ENCODE data around the gene DNAAF5.

Gene DNAAF5

DNA sequence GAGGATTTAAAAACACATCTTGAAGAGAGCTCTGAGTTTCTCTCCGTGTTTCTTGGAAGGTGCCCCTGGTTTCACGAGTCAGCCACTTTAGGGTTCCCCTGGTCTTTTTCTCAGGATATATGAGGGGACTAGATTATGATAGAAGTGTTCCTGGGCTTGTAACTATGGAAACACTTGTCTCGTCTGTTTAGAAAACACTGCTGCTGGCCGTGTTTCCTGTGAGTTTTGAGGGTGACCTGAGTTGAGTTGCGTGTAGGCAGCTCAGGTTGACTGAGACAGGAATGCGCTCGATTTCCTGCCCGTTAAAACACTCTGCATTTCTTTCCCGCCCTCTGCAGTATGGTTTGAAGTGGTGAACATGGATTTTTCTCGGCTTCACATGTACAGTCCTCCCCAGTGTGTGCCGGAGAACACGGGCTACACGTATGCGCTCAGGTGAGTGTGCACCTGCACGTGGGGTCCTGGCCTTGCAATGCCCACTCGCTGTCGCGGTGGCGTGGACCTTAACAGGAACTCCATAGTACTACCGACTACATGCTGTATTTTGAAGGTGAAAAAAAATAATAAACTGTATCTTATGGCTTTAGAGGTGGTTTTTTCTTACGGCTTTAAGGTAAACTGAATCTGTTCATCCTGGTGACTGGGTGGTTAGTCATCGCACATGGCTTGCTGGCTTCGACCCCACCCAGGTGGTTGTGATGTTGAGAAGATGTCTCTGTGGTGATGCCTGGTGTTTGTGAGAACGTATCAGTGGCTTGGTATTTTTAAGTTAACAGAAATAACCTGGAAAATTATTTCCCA, 105.9 kb downstream of the DNAAF5 start, which contains the start of gene SUN1:
Gene SUN1, plus strand, starts transcription at position 310 of the 801 bp plus-strand sequence. Its CDS starts 49 bp downstream, at position 359.
- peak; percentile 52 to 59 for DNase-seq
- Histone ChIP-seq H3K14ac (ENCODE audit: low read length) (peak within 1 kb of the TSS; percentile 77), H3K9me3 (ENCODE audit: insufficient read depth, low read depth, low read length) (peaks cover 2% of the 10 kb centered on the region), H3K23ac (ENCODE audit: low read length) (no peak within 1 kb of the TSS), H3K4me2 (ENCODE audit: low read length) (peak within 1 kb of the TSS; percentile 47), H4K91ac (ENCODE audit: low read depth, low read length) (peak within 1 kb of the TSS; percentile 45), H2BK5ac (ENCODE audit: low read depth, low read length, poor library complexity) (peak within 1 kb of the TSS; percentile 64), H4K8ac (ENCODE audit: low read depth, low read length) (no peak within 1 kb of the TSS), H2BK12ac (ENCODE audit: low read length) (peak within 1 kb of the TSS; percentile 83), H3K18ac (ENCODE audit: low read length) (peak within 1 kb of the TSS; percentile 65), H2AFZ (ENCODE audit: insufficient read depth, low read length, poor library complexity) (no peak within 1 kb of the TSS), H3K4me1 (ENCODE audit: control insufficient read depth in 1 of 2, insufficient read depth in 2 of 2, low read length in 2 of 2) (peaks cover 21 to 24% of the 10 kb centered on the region in 2 experiments), H3K4me3 (ENCODE audit: low read depth, low read length) (no peak within 1 kb of the TSS), H4K12ac (ENCODE audit: low read depth, low read length) (no peak within 1 kb of the TSS), H3K79me1 (ENCODE audit: low read length) (peaks cover 2% of the 10 kb centered on the region), H3K27me3 (ENCODE audit: insufficient read depth, low read length) (no peaks in the 10 kb centered on the region), H3K36me3 (ENCODE audit: control insufficient read depth in 1 of 2, insufficient read depth in 2 of 2, low read length in 2 of 2) (peaks cover 11 to 14% of the 10 kb centered on the region in 2 experiments), H2BK120ac (ENCODE audit: insufficient read depth, low read length, poor library complexity) (no peak within 1 kb of the TSS), H2AK5ac (ENCODE audit: low read length) (peak within 1 kb of the TSS; percentile 42), H3K9ac (ENCODE audit: low read length) (no peak within 1 kb of the TSS), H3K79me2 (ENCODE audit: control insufficient read depth, insufficient read depth, low read length, poor library complexity) (peaks cover 6% of the 10 kb centered on the region), H3K4ac (ENCODE audit: low read depth, low read length) (peak within 1 kb of the TSS; percentile 47), H3K27ac (ENCODE audit: low read depth, low read length) (peak within 1 kb of the TSS; percentile 91)
- WGBS (ENCODE audit: extremely low coverage, insufficient coverage, insufficient read length) = no CpG with 5 or more reads among the region's 24 CpGs

DNA sequence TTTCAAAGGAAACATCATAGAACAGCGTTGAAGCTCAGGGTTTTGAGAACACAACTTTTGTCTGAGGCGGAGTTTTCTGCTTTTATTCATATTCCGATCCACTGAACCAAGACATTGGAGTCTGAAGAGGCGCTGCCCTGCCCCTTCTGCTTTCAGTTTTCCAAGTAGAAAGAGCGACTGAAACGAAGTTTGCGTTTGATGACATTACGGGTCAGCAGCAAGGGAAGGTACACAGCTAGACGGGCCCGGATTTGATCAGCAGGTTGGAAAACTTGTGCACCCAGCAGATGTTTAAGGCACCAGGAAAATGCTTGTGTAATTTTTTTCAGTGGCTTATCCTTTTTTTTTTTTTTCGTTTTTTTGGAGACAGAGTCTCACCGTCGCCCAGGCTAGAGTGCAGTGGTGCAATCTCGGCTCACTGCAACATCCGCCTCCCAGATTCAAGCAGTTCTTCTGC, 106.5 kb downstream of the DNAAF5 start:
- Histone ChIP-seq H3K27ac (ENCODE audit: low read depth, low read length) (peak overlapping the region; percentile 91), H4K8ac (ENCODE audit: low read depth, low read length) (no peak overlapping the region), H2BK120ac (ENCODE audit: insufficient read depth, low read length, poor library complexity) (no peak overlapping the region), H3K79me2 (ENCODE audit: control insufficient read depth, insufficient read depth, low read length, poor library complexity) (peaks cover 6% of the 10 kb centered on the region), H3K9me3 (ENCODE audit: insufficient read depth, low read depth, low read length) (peaks cover 2% of the 10 kb centered on the region), H2AFZ (ENCODE audit: insufficient read depth, low read length, poor library complexity) (no peak overlapping the region), H2BK12ac (ENCODE audit: low read length) (peak overlapping the region; percentile 83), H2BK5ac (ENCODE audit: low read depth, low read length, poor library complexity) (no peak overlapping the region), H3K9ac (ENCODE audit: low read length) (no peak overlapping the region), H3K4ac (ENCODE audit: low read depth, low read length) (peak overlapping the region; percentile 47), H3K79me1 (ENCODE audit: low read length) (peaks cover 2% of the 10 kb centered on the region), H3K23ac (ENCODE audit: low read length) (no peak overlapping the region), H3K4me1 (ENCODE audit: control insufficient read depth in 1 of 2, insufficient read depth in 2 of 2, low read length in 2 of 2) (peaks cover 21 to 24% of the 10 kb centered on the region in 2 experiments), H3K27me3 (ENCODE audit: insufficient read depth, low read length) (no peaks in the 10 kb centered on the region), H3K14ac (ENCODE audit: low read length) (peak overlapping the region; percentile 40), H3K36me3 (ENCODE audit: control insufficient read depth in 1 of 2, insufficient read depth in 2 of 2, low read length in 2 of 2) (peaks cover 11 to 14% of the 10 kb centered on the region in 2 experiments), H4K12ac (ENCODE audit: low read depth, low read length) (no peak overlapping the region), H4K91ac (ENCODE audit: low read depth, low read length) (peak overlapping the region; percentile 45), H3K18ac (ENCODE audit: low read length) (peak overlapping the region; percentile 42), H2AK5ac (ENCODE audit: low read length) (no peak overlapping the region), H3K4me2 (ENCODE audit: low read length) (peak overlapping the region; percentile 47), H3K4me3 (ENCODE audit: low read depth, low read length) (no peak overlapping the region)
- no CpG with 5 or more reads among the region's 15 CpGs for WGBS (ENCODE audit: extremely low coverage, insufficient coverage, insufficient read length)
- no peak for DNase-seq

DNA sequence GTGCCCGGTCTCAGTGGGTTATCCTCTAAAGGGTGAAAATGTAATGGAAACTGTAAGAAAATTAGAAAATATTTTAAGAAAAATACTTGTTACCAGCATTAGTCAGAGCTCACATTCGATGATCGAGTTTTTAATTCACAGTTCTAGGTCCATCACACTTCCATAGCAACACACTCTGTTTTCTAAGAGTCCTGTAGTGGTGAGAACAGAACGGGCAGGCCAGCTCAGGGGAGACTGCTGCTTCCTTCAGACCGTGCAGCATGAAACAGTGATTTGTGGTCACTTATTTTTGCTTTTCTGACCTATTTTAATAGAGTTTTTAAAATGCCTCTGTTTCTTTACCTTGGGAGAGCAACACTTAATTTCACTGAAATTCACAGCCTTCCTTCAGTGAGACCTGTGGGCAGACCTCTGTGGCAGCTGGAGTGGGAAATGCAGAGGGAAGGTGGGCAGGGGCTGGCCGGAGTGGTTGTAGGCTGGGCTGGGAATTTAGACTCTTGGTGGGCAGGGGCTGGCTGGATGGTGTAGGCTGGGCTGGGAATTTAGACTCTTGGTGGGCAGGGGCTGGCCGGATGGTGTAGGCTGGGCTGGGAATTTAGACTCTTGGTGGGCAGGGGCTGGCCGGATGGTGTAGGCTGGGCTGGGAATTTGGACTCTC, 107.2 kb downstream of the DNAAF5 start:
- H3K9ac ChIP-seq (ENCODE audit: low read length) = no peak overlapping the region
- no peak for DNase-seq
- H4K8ac ChIP-seq (ENCODE audit: low read depth, low read length) = no peak overlapping the region
- peak overlapping the region; percentile 14 for H3K18ac ChIP-seq (ENCODE audit: low read length)
- peaks cover 6% of the 10 kb centered on the region for H3K79me2 ChIP-seq (ENCODE audit: control insufficient read depth, insufficient read depth, low read length, poor library complexity)
- no peak overlapping the region for H3K23ac ChIP-seq (ENCODE audit: low read length)
- no peaks in the 10 kb centered on the region for H3K27me3 ChIP-seq (ENCODE audit: insufficient read depth, low read length)
- no peak overlapping the region for H2AK5ac ChIP-seq (ENCODE audit: low read length)
- no peak overlapping the region for H4K12ac ChIP-seq (ENCODE audit: low read depth, low read length)
- no peak overlapping the region for H2BK5ac ChIP-seq (ENCODE audit: low read depth, low read length, poor library complexity)
- no peak overlapping the region for H2AFZ ChIP-seq (ENCODE audit: insufficient read depth, low read length, poor library complexity)
- H3K4me2 ChIP-seq (ENCODE audit: low read length) = no peak overlapping the region
- no peak overlapping the region for H2BK12ac ChIP-seq (ENCODE audit: low read length)
- no peak overlapping the region for H2BK120ac ChIP-seq (ENCODE audit: insufficient read depth, low read length, poor library complexity)
- no peak overlapping the region for H3K14ac ChIP-seq (ENCODE audit: low read length)
- H3K27ac ChIP-seq (ENCODE audit: low read depth, low read length) = no peak overlapping the region
- H3K9me3 ChIP-seq (ENCODE audit: insufficient read depth, low read depth, low read length) = peaks cover 2% of the 10 kb centered on the region
- WGBS (ENCODE audit: extremely low coverage, insufficient coverage, insufficient read length) = no CpG with 5 or more reads among the region's 8 CpGs
- no peak overlapping the region for H4K91ac ChIP-seq (ENCODE audit: low read depth, low read length)
- peaks cover 2% of the 10 kb centered on the region for H3K79me1 ChIP-seq (ENCODE audit: low read length)
- peaks cover 12 to 15% of the 10 kb centered on the region in 2 experiments for H3K36me3 ChIP-seq (ENCODE audit: control insufficient read depth in 1 of 2, insufficient read depth in 2 of 2, low read length in 2 of 2)
- H3K4ac ChIP-seq (ENCODE audit: low read depth, low read length) = peak overlapping the region; percentile 42
- H3K4me3 ChIP-seq (ENCODE audit: low read depth, low read length) = no peak overlapping the region
- peaks cover 21 to 24% of the 10 kb centered on the region in 2 experiments for H3K4me1 ChIP-seq (ENCODE audit: control insufficient read depth in 1 of 2, insufficient read depth in 2 of 2, low read length in 2 of 2)

DNA sequence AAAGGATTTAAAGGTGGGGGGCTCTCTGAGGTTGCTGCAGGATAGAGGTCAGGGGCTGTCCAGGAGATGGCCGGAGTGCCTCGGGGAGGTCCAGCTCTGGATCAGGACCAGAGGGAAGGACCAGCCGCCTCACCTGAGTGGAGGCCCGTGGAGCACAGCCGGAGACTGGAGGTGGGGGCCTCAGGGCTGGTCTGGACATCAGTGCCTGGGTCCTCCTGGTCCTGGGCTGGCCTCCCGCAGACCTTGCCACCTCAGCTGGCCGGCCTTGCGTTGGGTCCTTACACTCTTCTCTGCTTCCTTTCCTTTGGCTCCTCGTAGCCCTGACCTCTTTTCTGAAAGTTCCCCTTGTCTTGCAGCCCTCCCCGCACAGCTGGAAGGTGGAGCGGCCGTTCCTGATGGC, 107.8 kb downstream of the DNAAF5 start:
- Histone ChIP-seq H4K8ac (ENCODE audit: low read depth, low read length) (no peak overlapping the region), H3K79me1 (ENCODE audit: low read length) (peaks cover 2% of the 10 kb centered on the region), H3K4ac (ENCODE audit: low read depth, low read length) (no peak overlapping the region), H2AK5ac (ENCODE audit: low read length) (no peak overlapping the region), H4K91ac (ENCODE audit: low read depth, low read length) (no peak overlapping the region), H4K12ac (ENCODE audit: low read depth, low read length) (no peak overlapping the region), H2BK120ac (ENCODE audit: insufficient read depth, low read length, poor library complexity) (no peak overlapping the region), H3K23ac (ENCODE audit: low read length) (no peak overlapping the region), H3K4me3 (ENCODE audit: low read depth, low read length) (no peak overlapping the region), H3K4me1 (ENCODE audit: control insufficient read depth in 1 of 2, insufficient read depth in 2 of 2, low read length in 2 of 2) (peaks cover 21 to 24% of the 10 kb centered on the region in 2 experiments), H2AFZ (ENCODE audit: insufficient read depth, low read length, poor library complexity) (no peak overlapping the region), H3K9me3 (ENCODE audit: insufficient read depth, low read depth, low read length) (peaks cover 2% of the 10 kb centered on the region), H3K79me2 (ENCODE audit: control insufficient read depth, insufficient read depth, low read length, poor library complexity) (peaks cover 6% of the 10 kb centered on the region), H3K36me3 (ENCODE audit: control insufficient read depth in 1 of 2, insufficient read depth in 2 of 2, low read length in 2 of 2) (peaks cover 17 to 20% of the 10 kb centered on the region in 2 experiments), H2BK5ac (ENCODE audit: low read depth, low read length, poor library complexity) (no peak overlapping the region), H3K27ac (ENCODE audit: low read depth, low read length) (no peak overlapping the region), H2BK12ac (ENCODE audit: low read length) (no peak overlapping the region), H3K9ac (ENCODE audit: low read length) (no peak overlapping the region), H3K27me3 (ENCODE audit: insufficient read depth, low read length) (no peaks in the 10 kb centered on the region), H3K14ac (ENCODE audit: low read length) (no peak overlapping the region), H3K18ac (ENCODE audit: low read length) (peak overlapping the region; percentile 33), H3K4me2 (ENCODE audit: low read length) (no peak overlapping the region)
- DNase-seq = no peak
- no CpG with 5 or more reads among the region's 12 CpGs for WGBS (ENCODE audit: extremely low coverage, insufficient coverage, insufficient read length)
